IMR-90 (cell line): ENCODE results near the gene APIP.

Experiments used
- CTCF ChIP-seq: conservative IDR thresholded peaks from 2 replicates; pipeline ENCODE4 v1.5.1; 2012; ENCODE audit warnings: mild to moderate bottlenecking, low read depth, low read length, improper control_type of control experiment
- MAFK ChIP-seq: IDR thresholded peaks from 2 replicates; pipeline ENCODE4 v1.6.1; 2012; ENCODE audit warnings: low read depth, low read length, improper control_type of control experiment

GRCh38 chr11:34929794-34930763, 13.9 kb upstream of the APIP start:
- no peak for TF ChIP-seq CTCF
- TF ChIP-seq MAFK: no peak
